ENCODE data around the gene LRRC4C.

DNA sequence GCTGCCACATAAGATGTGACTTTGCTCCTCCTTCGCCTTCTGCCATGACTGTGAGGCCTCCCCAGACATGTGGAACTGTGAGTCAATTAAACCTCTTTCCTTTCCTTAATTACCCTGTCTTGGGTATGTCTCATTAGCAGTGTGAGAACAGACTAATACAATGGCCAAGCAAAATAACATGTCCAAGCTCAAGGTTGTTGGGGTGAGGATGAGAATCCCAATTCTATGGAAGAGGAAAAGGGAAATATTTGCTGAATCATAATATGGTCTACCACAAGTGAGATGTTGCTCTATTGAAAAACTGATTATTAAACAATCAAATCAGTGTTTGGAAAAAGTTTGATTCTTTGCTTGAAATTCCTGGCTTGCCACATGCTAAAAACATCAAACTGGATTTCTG is 48.7 kb upstream of the LRRC4C start:
- TF ChIP-seq CTCF (IDR thresholded peaks at IDR 0.05; ENCODE audit: low read depth, low read length, missing input control) (no peak), EGR1 (IDR thresholded peaks at IDR 0.05; ENCODE audit: low read depth in 2 of 2) (no peak), TAF1 (conservative IDR thresholded peaks at IDR 0.05) (no peak), FOXA1 (IDR thresholded peaks at IDR 0.05) (no peak), JUND (IDR thresholded peaks at IDR 0.05) (no peak)

Data from liver (tissue), 3 donors.